CD4-positive, alpha-beta T cell treated with Interleukin-10 for 1 hour (primary cell): Measurements from ENCODE around the gene AHNAK.
"Not testable (repeated sequence)": the region's sequence is repeated elsewhere in the genome, so short reads cannot be mapped to it uniquely, and the experiment has no call there.

Experiments
- DNase-seq: peaks from one replicate; pipeline ENCODE4 v3.0.0-alpha.2; 2020

Gene AHNAK

GRCh38 chr11:62458212-62459002, 88.2 kb downstream of the AHNAK start:
- no peak for DNase-seq

GRCh38 chr11:62457478-62457877, 89.1 kb downstream of the AHNAK start:
- DNase-seq, result no peak

GRCh38 chr11:62456630-62457029, 90.0 kb downstream of the AHNAK start:
- DNase-seq, result no peak

- DNase-seq, result no peak
Measured at GRCh38 chr11:62452839-62453468, 93.7 kb downstream of the AHNAK start.

GRCh38 chr11:62452261-62452660, 94.3 kb downstream of the AHNAK start:
- no peak for DNase-seq

GRCh38 chr11:62451241-62451621, 95.4 kb downstream of the AHNAK start:
- no peak for DNase-seq

- no peak for DNase-seq
Measured at GRCh38 chr11:62450543-62451240, 95.9 kb downstream of the AHNAK start.

- not testable (repeated sequence) for DNase-seq
Measured at GRCh38 chr11:62449912-62450311, 96.7 kb downstream of the AHNAK start.

- DNase-seq, result no peak
Measured at GRCh38 chr11:62449451-62449851, 97.2 kb downstream of the AHNAK start.

- DNase-seq, result no peak
Measured at GRCh38 chr11:62446091-62446490, 100.5 kb downstream of the AHNAK start.

- no peak for DNase-seq
Measured at GRCh38 chr11:62445314-62445740, 101.3 kb downstream of the AHNAK start.

- no peak for DNase-seq
Measured at GRCh38 chr11:62444835-62445234, 101.8 kb downstream of the AHNAK start.

- peak; percentile 23 for DNase-seq
Measured at GRCh38 chr11:62444236-62444833, 102.3 kb downstream of the AHNAK start.

GRCh38 chr11:62443390-62444235, 103.0 kb downstream of the AHNAK start:
- no peak for DNase-seq

GRCh38 chr11:62439785-62440602, 106.6 kb downstream of the AHNAK start:
- DNase-seq, result no peak

- DNase-seq, result no peak
Measured at GRCh38 chr11:62438641-62439040, 108.0 kb downstream of the AHNAK start.

- no peak for DNase-seq
Measured at GRCh38 chr11:62437616-62438015, 109.0 kb downstream of the AHNAK start.

- DNase-seq, result no peak
Measured at GRCh38 chr11:62435846-62436660, 110.6 kb downstream of the AHNAK start.

- DNase-seq, result no peak
Measured at GRCh38 chr11:62433904-62434276, 112.7 kb downstream of the AHNAK start.

- DNase-seq, result no peak
Measured at GRCh38 chr11:62433141-62433903, 113.3 kb downstream of the AHNAK start.
